GOT3 (cell line): ENCODE measurements around the gene HS6ST1.

ENCODE experiments used
- DNase-seq: peaks from one replicate; lab custom pipeline; 2025; ENCODE audit warnings: mixed read lengths; lab: John Stamatoyannopoulos, UW

HS6ST1 gene

DNA sequence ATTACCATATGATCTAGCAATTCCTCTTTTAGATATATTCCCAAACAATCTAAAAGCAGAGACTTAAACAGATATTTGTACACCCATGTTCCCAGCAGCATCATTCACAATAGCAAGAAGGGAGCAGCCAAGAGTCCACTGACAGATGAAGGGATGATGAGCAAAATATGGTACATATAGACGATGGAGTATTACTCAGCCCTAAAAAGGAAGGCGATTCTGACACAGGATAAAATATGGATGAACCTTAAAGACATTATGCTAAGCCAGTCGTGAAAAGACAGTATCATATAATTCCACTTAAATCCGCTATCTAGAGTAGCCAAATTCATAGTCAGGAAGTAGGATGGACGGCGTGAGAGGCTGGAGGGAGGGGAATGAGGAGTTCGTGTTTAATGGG, 20.4 kb downstream of the HS6ST1 start:
- DNase-seq: no peak

DNA sequence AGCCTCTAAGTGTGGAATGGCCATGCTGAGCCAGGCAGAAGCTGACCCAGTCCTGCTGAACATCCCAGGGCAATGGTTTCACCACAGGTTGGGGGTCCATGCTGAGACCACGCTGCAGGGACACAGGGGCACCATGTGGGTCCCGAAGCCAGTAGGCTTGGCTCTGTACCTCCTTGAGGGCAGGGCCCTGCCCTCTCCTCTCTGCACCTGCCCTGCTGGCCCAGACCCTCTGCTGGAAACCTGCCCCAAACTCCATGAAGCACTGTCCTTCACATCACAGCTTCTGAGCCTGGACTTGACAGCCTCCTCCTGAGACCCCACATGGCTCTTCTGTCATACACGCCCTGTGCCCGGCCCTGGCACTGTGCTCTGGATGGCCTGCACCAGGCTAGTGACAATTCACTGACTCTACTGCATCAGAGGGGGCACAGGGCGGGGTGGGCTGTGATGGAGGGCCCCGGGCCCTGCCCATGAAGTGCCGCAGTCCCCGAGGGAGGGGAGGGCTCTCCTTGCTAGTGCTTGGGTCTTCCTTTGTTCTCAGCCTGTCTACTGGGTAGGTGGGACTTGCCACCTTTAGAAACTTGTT, 24.7 kb downstream of the HS6ST1 start:
- DNase-seq: no peak

DNA sequence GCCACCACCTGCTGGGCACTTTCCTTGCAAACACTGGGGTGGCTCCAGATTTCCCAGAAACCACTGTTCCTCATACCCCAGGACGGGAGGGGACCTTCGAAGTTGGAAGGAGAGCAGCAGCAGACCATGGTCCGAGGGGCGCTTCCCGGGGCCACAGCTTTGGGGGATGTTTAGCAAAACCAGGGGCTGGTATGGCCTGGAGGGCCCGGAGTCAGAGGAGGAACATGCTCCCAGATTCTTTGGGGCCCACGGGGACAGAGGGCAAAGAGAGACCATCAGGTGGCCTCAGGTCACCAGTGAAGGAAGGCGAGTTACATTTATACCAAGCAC, 25.3 kb downstream of the HS6ST1 start:
- no peak for DNase-seq

- no peak for DNase-seq
Observed at GRCh38 chr2:128292599-128293425, 25.9 kb downstream of the HS6ST1 start.

GRCh38 chr2:128291844-128292598, 26.6 kb downstream of the HS6ST1 start:
- DNase-seq: no peak

GRCh38 chr2:128291161-128291843, 27.4 kb downstream of the HS6ST1 start:
- DNase-seq: no peak

DNA sequence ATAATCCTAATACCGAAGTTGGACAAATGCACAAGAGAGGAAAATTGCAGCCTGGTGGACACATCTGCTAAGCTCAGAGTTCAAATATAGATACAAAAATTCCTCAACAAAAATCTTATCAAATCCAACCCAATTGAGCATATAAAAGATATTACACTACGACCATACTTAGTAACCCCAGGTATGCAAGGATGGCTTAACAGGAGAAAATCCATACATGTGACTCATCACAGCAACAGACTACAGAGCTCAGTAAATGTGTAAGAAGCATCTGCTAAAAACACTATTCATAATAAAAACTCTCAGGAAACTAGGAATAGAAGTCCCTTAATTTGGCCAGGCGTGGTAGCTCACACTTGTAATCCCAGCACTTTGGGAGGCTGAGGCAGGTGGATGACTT, 28.3 kb downstream of the HS6ST1 start:
- no peak for DNase-seq

DNA sequence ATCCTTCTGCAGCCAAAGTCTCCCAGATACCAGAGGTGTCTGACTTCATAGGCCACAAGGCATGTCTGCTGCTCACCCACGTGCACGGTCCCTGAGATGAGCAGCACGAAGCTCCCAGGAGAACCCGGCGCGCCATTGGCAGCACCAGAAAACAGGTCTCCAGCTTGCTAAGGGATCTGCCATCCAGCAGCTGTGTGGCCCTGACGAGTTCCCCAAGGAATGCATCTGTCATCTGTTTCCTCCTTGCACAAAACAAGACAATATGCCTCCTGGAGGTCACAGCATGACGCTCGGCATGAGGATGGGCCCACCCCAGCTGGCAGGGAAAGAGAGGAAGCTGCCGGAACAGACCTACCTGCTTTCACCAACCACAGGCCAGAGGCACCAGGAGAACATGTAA, 29.2 kb downstream of the HS6ST1 start:
- DNase-seq: no peak

GRCh38 chr2:128288781-128289180, 29.9 kb downstream of the HS6ST1 start:
- no peak for DNase-seq

- no peak for DNase-seq
Observed at GRCh38 chr2:128287780-128288735, 30.6 kb downstream of the HS6ST1 start.

- no peak for DNase-seq
Observed at GRCh38 chr2:128286905-128287779, 31.5 kb downstream of the HS6ST1 start.

GRCh38 chr2:128286011-128286721, 32.5 kb downstream of the HS6ST1 start:
- no peak for DNase-seq

DNA sequence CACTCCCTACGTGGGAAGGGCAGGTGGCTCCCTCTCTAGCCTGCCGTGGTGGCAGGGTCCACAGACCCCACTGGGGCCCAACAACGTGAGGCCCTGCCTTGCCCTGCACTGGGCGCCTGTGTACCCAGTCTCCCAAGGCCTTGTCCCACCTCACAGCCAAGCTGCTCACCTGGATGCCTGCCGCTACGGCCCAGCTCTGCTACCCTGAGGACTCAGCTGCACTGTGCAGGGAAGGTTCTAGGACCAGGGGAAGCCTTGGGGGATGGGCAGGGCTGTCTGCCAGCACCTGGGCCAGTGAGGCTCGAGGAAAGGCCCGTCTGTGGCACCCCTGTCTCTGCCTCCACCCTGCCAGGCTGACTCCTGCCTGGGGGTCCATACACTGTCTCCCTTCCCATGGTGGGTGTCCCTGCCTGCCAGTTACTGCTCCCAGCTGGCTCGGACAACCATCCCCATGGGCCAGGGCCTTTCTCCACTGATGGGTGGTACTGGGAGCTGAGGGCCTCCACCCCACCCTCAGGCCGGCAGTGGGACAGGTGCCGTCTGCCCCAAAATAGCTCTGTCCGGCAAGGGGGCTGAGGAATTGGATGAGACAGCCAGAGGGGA, 33.2 kb downstream of the HS6ST1 start:
- no peak for DNase-seq

DNA sequence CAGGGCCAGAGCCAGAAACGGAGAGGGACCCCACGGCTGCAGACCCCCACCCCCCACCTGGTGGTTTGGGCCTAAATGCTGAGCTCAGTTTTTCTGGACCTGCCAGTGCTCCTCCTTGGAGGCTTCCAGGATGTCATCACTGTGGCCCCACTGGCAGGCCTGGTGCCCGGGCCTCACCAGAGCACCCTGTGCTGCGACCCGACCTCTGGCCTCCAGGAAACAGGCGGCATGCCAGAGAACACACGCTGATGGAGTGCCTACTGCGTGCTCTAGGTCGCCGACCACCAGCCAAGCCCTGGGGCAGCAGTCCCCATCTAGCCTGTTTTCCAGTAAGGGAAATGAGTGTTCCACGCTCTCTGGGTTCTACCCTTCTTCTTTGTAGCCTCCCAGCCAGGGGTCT, 33.8 kb downstream of the HS6ST1 start:
- DNase-seq: no peak

GRCh38 chr2:128284037-128284441, 34.6 kb downstream of the HS6ST1 start:
- DNase-seq: no peak

GRCh38 chr2:128282976-128283810, 35.5 kb downstream of the HS6ST1 start:
- no peak for DNase-seq

GRCh38 chr2:128282246-128282975, 36.3 kb downstream of the HS6ST1 start:
- no peak for DNase-seq

DNA sequence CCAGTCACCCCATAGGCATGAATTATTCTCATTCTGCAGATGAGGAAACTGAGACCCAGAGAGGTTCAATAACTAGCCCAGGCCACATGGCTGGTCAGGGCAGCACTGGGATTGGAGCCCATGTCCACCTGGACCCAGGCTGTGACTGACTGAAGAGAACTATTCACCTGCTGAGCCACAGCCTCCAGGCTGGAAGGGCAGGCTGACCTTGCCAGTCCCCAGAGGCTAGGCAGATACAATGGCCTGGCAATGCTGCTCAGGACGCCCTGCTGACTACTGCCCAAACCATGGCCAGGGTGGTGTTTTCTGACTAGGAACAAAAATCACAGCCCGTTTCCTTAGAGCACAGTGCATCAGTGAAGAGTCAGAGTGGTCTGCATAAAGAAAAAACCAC, 36.8 kb downstream of the HS6ST1 start:
- DNase-seq: no peak
